ENCODE measurements around the gene DST.

DST gene

GRCh38 chr6:56524891-56525703, 117.6 kb downstream of the DST start:
- no peak overlapping the region for H3K4me3 ChIP-seq (ENCODE audit: low read length)
- H3K27ac ChIP-seq (ENCODE audit: low read depth, low read length): peak overlapping the region; percentile 80
- H3K9ac ChIP-seq (ENCODE audit: low read length): no peak overlapping the region
- peaks cover 9% of the 10 kb centered on the region for H3K36me3 ChIP-seq (ENCODE audit: control insufficient read depth, insufficient read depth, low read length)
- peaks cover 30% of the 10 kb centered on the region for H3K4me1 ChIP-seq (ENCODE audit: control insufficient read depth, insufficient read depth, low read length)
- no peaks in the 10 kb centered on the region for H3K27me3 ChIP-seq (ENCODE audit: control insufficient read depth, insufficient read depth, low read length)

GRCh38 chr6:56522495-56523270, 120.0 kb downstream of the DST start:
- Histone ChIP-seq H3K36me3 (ENCODE audit: control insufficient read depth, insufficient read depth, low read length) (peaks cover 10% of the 10 kb centered on the region), H3K27ac (ENCODE audit: low read depth, low read length) (peak overlapping the region; percentile 60), H3K27me3 (ENCODE audit: control insufficient read depth, insufficient read depth, low read length) (no peaks in the 10 kb centered on the region), H3K4me1 (ENCODE audit: control insufficient read depth, insufficient read depth, low read length) (peaks cover 21% of the 10 kb centered on the region), H3K4me3 (ENCODE audit: low read length) (no peak overlapping the region), H3K9ac (ENCODE audit: low read length) (no peak overlapping the region)

- Histone ChIP-seq H3K4me3 (ENCODE audit: low read length) (no peak overlapping the region), H3K27me3 (ENCODE audit: control insufficient read depth, insufficient read depth, low read length) (no peaks in the 10 kb centered on the region), H3K36me3 (ENCODE audit: control insufficient read depth, insufficient read depth, low read length) (peaks cover 8% of the 10 kb centered on the region), H3K27ac (ENCODE audit: low read depth, low read length) (peak overlapping the region; percentile 60), H3K4me1 (ENCODE audit: control insufficient read depth, insufficient read depth, low read length) (peaks cover 24% of the 10 kb centered on the region), H3K9ac (ENCODE audit: low read length) (no peak overlapping the region)
Observed at GRCh38 chr6:56521976-56522375, 120.7 kb downstream of the DST start.

- Histone ChIP-seq H3K4me1 (ENCODE audit: control insufficient read depth, insufficient read depth, low read length) (peaks cover 30% of the 10 kb centered on the region), H3K9ac (ENCODE audit: low read length) (no peak overlapping the region), H3K36me3 (ENCODE audit: control insufficient read depth, insufficient read depth, low read length) (peaks cover 8% of the 10 kb centered on the region), H3K4me3 (ENCODE audit: low read length) (no peak overlapping the region), H3K27me3 (ENCODE audit: control insufficient read depth, insufficient read depth, low read length) (no peaks in the 10 kb centered on the region), H3K27ac (ENCODE audit: low read depth, low read length) (peak overlapping the region; percentile 60)
Observed at GRCh38 chr6:56521454-56521853, 121.2 kb downstream of the DST start.

GRCh38 chr6:56520218-56520617, 122.5 kb downstream of the DST start:
- H3K27ac ChIP-seq (ENCODE audit: low read depth, low read length): no peak overlapping the region
- H3K9ac ChIP-seq (ENCODE audit: low read length): no peak overlapping the region
- peaks cover 28% of the 10 kb centered on the region for H3K4me1 ChIP-seq (ENCODE audit: control insufficient read depth, insufficient read depth, low read length)
- peaks cover 8% of the 10 kb centered on the region for H3K36me3 ChIP-seq (ENCODE audit: control insufficient read depth, insufficient read depth, low read length)
- H3K4me3 ChIP-seq (ENCODE audit: low read length): no peak overlapping the region
- H3K27me3 ChIP-seq (ENCODE audit: control insufficient read depth, insufficient read depth, low read length): no peaks in the 10 kb centered on the region

- Histone ChIP-seq H3K9ac (ENCODE audit: low read length) (no peak overlapping the region), H3K4me3 (ENCODE audit: low read length) (no peak overlapping the region), H3K27ac (ENCODE audit: low read depth, low read length) (peak overlapping the region; percentile 50), H3K27me3 (ENCODE audit: control insufficient read depth, insufficient read depth, low read length) (no peaks in the 10 kb centered on the region), H3K36me3 (ENCODE audit: control insufficient read depth, insufficient read depth, low read length) (peaks cover 8% of the 10 kb centered on the region), H3K4me1 (ENCODE audit: control insufficient read depth, insufficient read depth, low read length) (peaks cover 29% of the 10 kb centered on the region)
Observed at GRCh38 chr6:56518995-56519767, 123.5 kb downstream of the DST start.

GRCh38 chr6:56517155-56517745, 125.4 kb downstream of the DST start:
- Histone ChIP-seq H3K36me3 (ENCODE audit: control insufficient read depth, insufficient read depth, low read length) (peaks cover 8% of the 10 kb centered on the region), H3K4me1 (ENCODE audit: control insufficient read depth, insufficient read depth, low read length) (peaks cover 28% of the 10 kb centered on the region), H3K9ac (ENCODE audit: low read length) (no peak overlapping the region), H3K4me3 (ENCODE audit: low read length) (no peak overlapping the region), H3K27me3 (ENCODE audit: control insufficient read depth, insufficient read depth, low read length) (no peaks in the 10 kb centered on the region), H3K27ac (ENCODE audit: low read depth, low read length) (peak overlapping the region; percentile 79)

GRCh38 chr6:56516003-56516402, 126.7 kb downstream of the DST start:
- Histone ChIP-seq H3K36me3 (ENCODE audit: control insufficient read depth, insufficient read depth, low read length) (peaks cover 8% of the 10 kb centered on the region), H3K4me1 (ENCODE audit: control insufficient read depth, insufficient read depth, low read length) (peaks cover 33% of the 10 kb centered on the region), H3K27ac (ENCODE audit: low read depth, low read length) (peak overlapping the region; percentile 14), H3K9ac (ENCODE audit: low read length) (no peak overlapping the region), H3K4me3 (ENCODE audit: low read length) (no peak overlapping the region), H3K27me3 (ENCODE audit: control insufficient read depth, insufficient read depth, low read length) (no peaks in the 10 kb centered on the region)

- Histone ChIP-seq H3K27me3 (ENCODE audit: control insufficient read depth, insufficient read depth, low read length) (no peaks in the 10 kb centered on the region), H3K36me3 (ENCODE audit: control insufficient read depth, insufficient read depth, low read length) (peaks cover 8% of the 10 kb centered on the region), H3K9ac (ENCODE audit: low read length) (no peak overlapping the region), H3K27ac (ENCODE audit: low read depth, low read length) (peak overlapping the region; percentile 77), H3K4me1 (ENCODE audit: control insufficient read depth, insufficient read depth, low read length) (peaks cover 34% of the 10 kb centered on the region), H3K4me3 (ENCODE audit: low read length) (no peak overlapping the region)
Observed at GRCh38 chr6:56515081-56515905, 127.4 kb downstream of the DST start.

GRCh38 chr6:56514395-56514794, 128.3 kb downstream of the DST start:
- Histone ChIP-seq H3K4me1 (ENCODE audit: control insufficient read depth, insufficient read depth, low read length) (peaks cover 37% of the 10 kb centered on the region), H3K4me3 (ENCODE audit: low read length) (no peak overlapping the region), H3K36me3 (ENCODE audit: control insufficient read depth, insufficient read depth, low read length) (peaks cover 6% of the 10 kb centered on the region), H3K27me3 (ENCODE audit: control insufficient read depth, insufficient read depth, low read length) (no peaks in the 10 kb centered on the region), H3K27ac (ENCODE audit: low read depth, low read length) (peak overlapping the region; percentile 77), H3K9ac (ENCODE audit: low read length) (no peak overlapping the region)

GRCh38 chr6:56513631-56514030, 129.1 kb downstream of the DST start:
- H3K36me3 ChIP-seq (ENCODE audit: control insufficient read depth, insufficient read depth, low read length): peaks cover 9% of the 10 kb centered on the region
- no peak overlapping the region for H3K4me3 ChIP-seq (ENCODE audit: low read length)
- H3K4me1 ChIP-seq (ENCODE audit: control insufficient read depth, insufficient read depth, low read length): peaks cover 42% of the 10 kb centered on the region
- H3K27me3 ChIP-seq (ENCODE audit: control insufficient read depth, insufficient read depth, low read length): no peaks in the 10 kb centered on the region
- H3K27ac ChIP-seq (ENCODE audit: low read depth, low read length): no peak overlapping the region
- no peak overlapping the region for H3K9ac ChIP-seq (ENCODE audit: low read length)

Measured in rectal smooth muscle tissue (tissue), 1 donor.